ENCODE measurements around the gene SHISA2.
"Not testable (repeated sequence)": the region's sequence is repeated elsewhere in the genome, so short reads cannot be mapped to it uniquely, and the experiment has no call there.

The SHISA2 gene

DNA sequence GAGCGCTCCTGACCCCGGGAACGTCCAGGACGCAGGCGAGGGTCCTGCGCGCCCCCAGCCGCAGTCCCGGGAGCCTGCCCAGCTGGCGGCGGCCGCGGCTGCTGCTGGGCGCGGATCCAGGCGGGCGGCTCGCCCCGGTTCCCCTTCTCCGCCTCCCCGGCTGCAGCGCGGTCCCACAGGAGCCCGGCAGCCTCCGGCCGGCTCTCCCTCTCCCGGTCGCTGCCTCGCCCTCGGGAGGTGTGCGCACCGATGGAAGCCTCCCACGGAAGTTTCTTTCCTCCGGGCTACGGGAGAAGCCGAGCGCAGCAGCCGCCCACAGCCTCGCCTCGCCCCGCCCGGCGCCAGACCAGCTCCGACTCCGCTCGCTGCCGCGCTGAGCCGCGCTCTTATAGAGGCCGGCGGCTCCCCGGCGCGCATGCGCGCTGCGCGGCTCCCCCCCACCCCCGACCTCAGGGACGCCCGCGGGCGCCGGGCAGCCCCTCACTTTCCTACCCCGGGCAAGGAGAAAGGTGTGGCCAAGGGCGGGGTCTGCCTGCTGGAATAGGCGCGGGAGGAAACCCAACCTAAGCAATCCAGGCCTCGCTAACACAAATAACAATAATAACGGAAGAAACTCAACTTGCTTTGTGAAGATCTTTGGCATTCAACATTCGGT, at the start of gene SHISA2:
SHISA2 (minus strand) TSS at position 360 of the 655 bp plus-strand sequence. CDS start 1,041 bp downstream, outside the sequence.
- Histone ChIP-seq H2AFZ (ENCODE audit: low read length) (peak within 1 kb of the TSS; percentile 54), H3K4me3 (ENCODE audit: low read length, poor library complexity, severe bottlenecking) (peak within 1 kb of the TSS; percentile 86), H3F3A (ENCODE audit: low read depth) (no peaks in the 10 kb centered on the region), H3K9me2 (replicated peaks; ENCODE audit: low read depth, low read length) (no peaks in the 10 kb centered on the region), H3K9me3 (ENCODE audit: insufficient read depth, low read depth, low read length) (no peaks in the 10 kb centered on the region), H3K4me2 (ENCODE audit: low read depth, low read length, poor library complexity, severe bottlenecking) (peak within 1 kb of the TSS; percentile 99), H4K20me1 (ENCODE audit: insufficient read depth, low read length, poor library complexity, severe bottlenecking) (peaks cover 40% of the 10 kb centered on the region), H3K4me1 (ENCODE audit: insufficient read depth, low read length, poor library complexity, severe bottlenecking) (peaks cover 46% of the 10 kb centered on the region), H3K79me2 (ENCODE audit: insufficient read depth, low read length) (peaks cover 49% of the 10 kb centered on the region), H3K27me3 (ENCODE audit: insufficient read depth, low read length, poor library complexity, severe bottlenecking) (peaks cover 3% of the 10 kb centered on the region), H3K9ac (ENCODE audit: low read depth, low read length, poor library complexity, severe bottlenecking) (peak within 1 kb of the TSS; percentile 81), H3K36me3 (ENCODE audit: insufficient read depth, low read length) (no peaks in the 10 kb centered on the region)
- TF ChIP-seq EZH2phosphoT487 (IDR thresholded peaks at IDR 0.05; ENCODE audit: borderline replicate concordance) = no peak
- TF ChIP-seq, protein P1, sequence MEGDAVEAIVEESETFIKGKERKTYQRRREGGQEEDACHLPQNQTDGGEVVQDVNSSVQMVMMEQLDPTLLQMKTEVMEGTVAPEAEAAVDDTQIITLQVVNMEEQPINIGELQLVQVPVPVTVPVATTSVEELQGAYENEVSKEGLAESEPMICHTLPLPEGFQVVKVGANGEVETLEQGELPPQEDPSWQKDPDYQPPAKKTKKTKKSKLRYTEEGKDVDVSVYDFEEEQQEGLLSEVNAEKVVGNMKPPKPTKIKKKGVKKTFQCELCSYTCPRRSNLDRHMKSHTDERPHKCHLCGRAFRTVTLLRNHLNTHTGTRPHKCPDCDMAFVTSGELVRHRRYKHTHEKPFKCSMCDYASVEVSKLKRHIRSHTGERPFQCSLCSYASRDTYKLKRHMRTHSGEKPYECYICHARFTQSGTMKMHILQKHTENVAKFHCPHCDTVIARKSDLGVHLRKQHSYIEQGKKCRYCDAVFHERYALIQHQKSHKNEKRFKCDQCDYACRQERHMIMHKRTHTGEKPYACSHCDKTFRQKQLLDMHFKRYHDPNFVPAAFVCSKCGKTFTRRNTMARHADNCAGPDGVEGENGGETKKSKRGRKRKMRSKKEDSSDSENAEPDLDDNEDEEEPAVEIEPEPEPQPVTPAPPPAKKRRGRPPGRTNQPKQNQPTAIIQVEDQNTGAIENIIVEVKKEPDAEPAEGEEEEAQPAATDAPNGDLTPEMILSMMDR (conservative IDR thresholded peaks at IDR 0.05; ENCODE audit: low read length) = no peak

DNA sequence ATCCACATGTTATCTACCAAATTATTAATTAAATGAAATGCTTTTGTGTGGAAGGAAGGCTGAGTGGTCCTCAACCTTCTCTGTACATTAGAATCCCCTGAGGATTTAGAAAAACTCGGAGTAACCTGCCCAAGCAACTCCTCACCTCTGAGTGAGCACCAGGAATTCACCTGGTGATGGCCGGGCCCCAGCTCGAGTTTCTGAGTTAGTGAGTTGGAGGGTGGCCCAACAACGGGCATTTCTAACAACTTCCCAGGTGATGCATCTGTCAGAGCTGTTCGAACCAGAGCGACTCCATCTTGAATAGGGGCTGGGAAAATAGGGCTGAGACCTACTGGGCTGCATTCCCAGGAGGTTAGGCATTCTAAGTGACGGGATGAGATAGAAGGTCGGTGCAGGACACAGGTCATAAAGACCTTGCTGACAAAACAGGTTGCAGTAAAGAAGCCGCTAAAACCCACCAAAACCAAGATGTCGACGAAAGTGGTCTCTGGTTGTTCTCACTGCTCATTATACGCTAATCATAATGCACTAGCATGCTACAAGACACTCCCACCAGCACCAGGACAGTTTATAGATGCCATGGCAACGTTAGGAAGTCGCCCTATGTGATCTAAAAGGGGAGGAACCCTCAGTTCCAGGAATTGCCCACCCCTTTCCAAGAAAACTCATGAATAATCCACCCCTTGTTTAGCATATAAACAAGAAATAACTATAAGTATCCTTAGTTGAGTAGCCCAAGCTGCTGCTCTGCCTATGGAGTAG, 44.2 kb upstream of the SHISA2 start:
- Histone ChIP-seq H3K4me2 (ENCODE audit: low read depth, low read length, poor library complexity, severe bottlenecking) (no peak overlapping the region), H3K9me2 (replicated peaks; ENCODE audit: low read depth, low read length) (no peaks in the 10 kb centered on the region), H3K27me3 (ENCODE audit: insufficient read depth, low read length, poor library complexity, severe bottlenecking) (no peaks in the 10 kb centered on the region), H3K36me3 (ENCODE audit: insufficient read depth, low read length) (no peaks in the 10 kb centered on the region), H3F3A (ENCODE audit: low read depth) (no peaks in the 10 kb centered on the region), H3K79me2 (ENCODE audit: insufficient read depth, low read length) (no peaks in the 10 kb centered on the region), H3K4me1 (ENCODE audit: insufficient read depth, low read length, poor library complexity, severe bottlenecking) (no peaks in the 10 kb centered on the region), H3K9me3 (ENCODE audit: insufficient read depth, low read depth, low read length) (no peaks in the 10 kb centered on the region), H2AFZ (ENCODE audit: low read length) (no peak overlapping the region), H4K20me1 (ENCODE audit: insufficient read depth, low read length, poor library complexity, severe bottlenecking) (no peaks in the 10 kb centered on the region), H3K4me3 (ENCODE audit: low read length, poor library complexity, severe bottlenecking) (no peak overlapping the region), H3K9ac (ENCODE audit: low read depth, low read length, poor library complexity, severe bottlenecking) (no peak overlapping the region)
- TF ChIP-seq, protein P1 (conservative IDR thresholded peaks at IDR 0.05; ENCODE audit: low read length) = no peak
- TF ChIP-seq EZH2phosphoT487 (IDR thresholded peaks at IDR 0.05; ENCODE audit: borderline replicate concordance) = no peak

DNA sequence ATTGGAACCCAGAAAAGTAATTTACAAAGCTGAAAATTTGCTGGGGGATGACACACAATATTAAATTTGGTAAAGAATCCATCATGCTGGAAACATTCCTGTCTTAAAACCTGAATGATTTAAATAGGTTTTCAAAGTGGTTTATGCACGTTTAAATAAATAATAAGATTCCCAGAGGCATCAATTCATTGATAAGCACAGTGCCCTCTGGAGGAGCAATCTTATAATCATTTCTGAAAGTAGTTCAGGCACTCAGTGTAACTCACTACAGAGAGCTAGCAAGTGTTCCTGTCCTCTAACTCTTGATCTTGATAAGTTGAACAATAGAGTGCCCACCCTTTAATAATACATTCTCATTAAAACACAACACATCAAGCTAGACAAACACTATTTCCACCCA, 43.5 kb upstream of the SHISA2 start:
- H3K9me3 ChIP-seq (ENCODE audit: insufficient read depth, low read depth, low read length) = no peaks in the 10 kb centered on the region
- no peaks in the 10 kb centered on the region for H3K9me2 ChIP-seq (replicated peaks; ENCODE audit: low read depth, low read length)
- peaks cover 5% of the 10 kb centered on the region for H3K27me3 ChIP-seq (ENCODE audit: insufficient read depth, low read length, poor library complexity, severe bottlenecking)
- no peaks in the 10 kb centered on the region for H3K36me3 ChIP-seq (ENCODE audit: insufficient read depth, low read length)
- no peak for TF ChIP-seq EZH2phosphoT487 (IDR thresholded peaks at IDR 0.05; ENCODE audit: borderline replicate concordance)
- TF ChIP-seq, protein P1 (conservative IDR thresholded peaks at IDR 0.05; ENCODE audit: low read length) = peak; percentile 55
- no peak overlapping the region for H3K4me3 ChIP-seq (ENCODE audit: low read length, poor library complexity, severe bottlenecking)
- no peaks in the 10 kb centered on the region for H3K79me2 ChIP-seq (ENCODE audit: insufficient read depth, low read length)
- no peak overlapping the region for H3K4me2 ChIP-seq (ENCODE audit: low read depth, low read length, poor library complexity, severe bottlenecking)
- no peak overlapping the region for H3K9ac ChIP-seq (ENCODE audit: low read depth, low read length, poor library complexity, severe bottlenecking)
- H3K4me1 ChIP-seq (ENCODE audit: insufficient read depth, low read length, poor library complexity, severe bottlenecking) = no peaks in the 10 kb centered on the region
- no peaks in the 10 kb centered on the region for H4K20me1 ChIP-seq (ENCODE audit: insufficient read depth, low read length, poor library complexity, severe bottlenecking)
- no peak overlapping the region for H2AFZ ChIP-seq (ENCODE audit: low read length)
- H3F3A ChIP-seq (ENCODE audit: low read depth) = no peaks in the 10 kb centered on the region

DNA sequence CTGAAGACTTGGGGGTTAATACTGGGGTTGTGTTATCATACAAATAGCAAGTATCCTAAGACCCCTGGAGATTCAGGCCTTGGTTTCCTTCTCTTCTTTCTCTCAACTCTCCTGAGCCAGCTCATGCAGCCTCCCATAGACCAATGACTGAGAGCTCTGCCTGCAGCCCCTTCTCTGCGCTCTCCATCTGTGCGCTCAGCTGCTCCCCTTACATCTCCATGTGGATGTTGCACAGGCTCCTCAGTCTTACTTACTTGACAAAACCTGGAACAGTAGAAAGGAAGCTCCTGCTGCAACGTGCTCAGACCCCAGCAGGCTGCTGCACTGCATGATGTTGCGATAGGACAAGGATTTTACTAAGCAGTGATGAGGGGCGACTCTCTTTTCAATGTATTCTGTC, 25.0 kb upstream of the SHISA2 start:
- H3K79me2 ChIP-seq (ENCODE audit: insufficient read depth, low read length); H3K4me2 ChIP-seq (ENCODE audit: low read depth, low read length, poor library complexity, severe bottlenecking); H3K4me3 ChIP-seq (ENCODE audit: low read length, poor library complexity, severe bottlenecking); H3K9ac ChIP-seq (ENCODE audit: low read depth, low read length, poor library complexity, severe bottlenecking); H2AFZ ChIP-seq (ENCODE audit: low read length); H4K20me1 ChIP-seq (ENCODE audit: insufficient read depth, low read length, poor library complexity, severe bottlenecking); H3K4me1 ChIP-seq (ENCODE audit: insufficient read depth, low read length, poor library complexity, severe bottlenecking); H3K36me3 ChIP-seq (ENCODE audit: insufficient read depth, low read length); H3K9me2 ChIP-seq (replicated peaks; ENCODE audit: low read depth, low read length); H3K9me3 ChIP-seq (ENCODE audit: insufficient read depth, low read depth, low read length); H3F3A ChIP-seq (ENCODE audit: low read depth): not testable (repeated sequence)
- peaks cover 14% of the 10 kb centered on the region for H3K27me3 ChIP-seq (ENCODE audit: insufficient read depth, low read length, poor library complexity, severe bottlenecking)
